ENCODE measurements around the gene FKTN.

Gene FKTN

DNA sequence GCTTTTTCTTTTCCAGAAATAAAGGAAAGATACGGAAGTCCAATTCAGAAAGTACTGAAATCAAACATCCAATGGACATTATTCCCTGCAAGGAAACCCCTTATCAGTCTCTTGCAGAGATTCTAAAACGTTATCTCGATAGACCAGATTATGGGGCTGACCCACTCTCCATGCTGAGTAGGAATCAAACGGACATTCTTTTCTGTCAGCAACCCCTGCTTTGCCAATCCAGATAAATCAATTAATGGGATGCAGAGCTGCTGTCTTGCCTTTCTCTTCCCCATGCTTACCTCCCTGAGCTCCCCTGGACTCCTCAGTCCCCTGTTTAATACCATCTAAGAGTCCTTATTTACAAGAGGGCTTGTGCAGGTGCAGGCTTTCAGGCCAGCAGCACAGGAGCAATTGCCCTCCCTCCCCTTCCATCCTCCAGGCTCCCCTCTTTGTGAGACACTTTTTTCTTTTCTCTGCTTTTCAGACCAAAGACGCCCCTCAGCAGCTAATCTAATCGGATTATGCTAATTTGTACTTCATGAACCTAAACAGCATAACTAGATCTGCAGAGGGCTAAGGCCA, 118.5 kb downstream of the FKTN start:
- in situ Hi-C loops (cut with HindIII; ENCODE audit: low sequenced_read_pairs) = no loop called here

DNA sequence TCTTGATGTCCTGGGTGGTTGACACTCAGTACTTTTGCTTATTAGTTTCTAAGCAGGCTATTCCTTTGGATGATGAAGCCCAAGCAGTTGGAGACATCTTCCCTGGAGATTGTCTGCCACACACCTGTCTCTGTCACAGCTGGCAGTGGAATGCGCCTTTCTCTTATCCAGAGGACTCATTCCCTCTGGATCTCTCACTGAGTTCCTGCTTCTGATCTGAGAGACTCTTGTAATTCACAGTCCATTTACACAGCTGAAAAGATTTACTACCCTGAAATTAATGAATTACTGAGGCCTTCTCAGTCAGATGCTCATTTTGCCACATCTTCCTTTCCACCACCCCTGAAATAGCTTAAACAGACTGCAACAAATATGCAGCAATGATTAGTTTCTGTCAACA, 120.2 kb downstream of the FKTN start:
- in situ Hi-C loops (cut with HindIII; ENCODE audit: low sequenced_read_pairs) = no loop called here

DNA sequence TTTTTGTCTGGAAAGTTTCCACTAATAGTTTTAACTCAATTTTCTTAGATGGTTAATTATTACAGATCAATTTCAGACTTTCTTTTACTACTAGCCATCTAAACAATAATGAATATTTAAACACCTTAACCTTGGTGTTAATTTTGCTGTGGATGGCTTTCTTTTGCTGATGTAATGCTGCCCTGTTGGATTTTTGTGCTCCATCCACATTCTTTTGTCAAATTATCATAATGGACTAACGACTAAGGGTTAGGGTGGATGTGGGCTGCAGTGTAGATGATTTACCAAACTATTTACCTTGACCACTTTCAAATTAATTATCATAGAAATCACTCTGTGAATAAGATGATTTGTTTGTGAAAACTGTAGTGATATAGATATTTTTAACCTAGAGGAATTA, 120.8 kb downstream of the FKTN start:
- in situ Hi-C loops (cut with HindIII; ENCODE audit: low sequenced_read_pairs) = no loop called here

DNA sequence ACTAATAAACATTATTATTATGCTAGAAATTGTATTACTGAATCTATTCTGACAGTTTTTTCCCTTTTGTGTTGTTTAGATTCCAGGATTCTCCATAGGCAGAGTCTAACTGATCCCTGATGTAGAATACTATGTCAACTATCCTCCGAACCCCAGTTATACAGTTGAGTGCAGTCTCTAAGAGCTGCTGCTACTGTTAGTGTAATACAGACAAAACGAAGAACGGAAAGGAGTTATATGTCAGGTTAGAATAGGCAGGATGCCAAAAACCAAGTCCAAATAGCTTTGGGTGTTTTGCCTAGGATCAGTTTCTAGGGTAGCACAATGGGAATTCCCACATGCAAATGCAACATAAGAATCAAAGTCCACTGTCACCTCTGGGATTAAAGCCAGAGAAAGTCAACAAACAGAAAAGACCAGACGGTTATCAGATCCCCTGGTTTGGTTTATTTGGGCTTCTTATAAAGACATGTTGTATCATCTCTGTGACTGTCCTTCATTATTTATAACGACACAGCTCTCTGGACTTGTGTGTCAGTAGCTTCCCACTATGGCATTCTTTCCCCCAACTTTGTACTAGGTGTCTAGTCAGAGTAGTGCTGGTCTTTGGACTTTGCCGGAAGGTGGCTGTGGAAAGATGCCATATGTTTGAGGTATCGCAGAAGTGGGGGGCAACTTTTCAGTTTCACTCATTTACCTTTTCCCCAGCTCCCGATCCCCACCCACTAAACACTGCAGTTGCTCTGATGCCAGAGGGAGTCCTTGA, 121.5 kb downstream of the FKTN start:
- in situ Hi-C loops (cut with HindIII; ENCODE audit: low sequenced_read_pairs) = no loop called here

DNA sequence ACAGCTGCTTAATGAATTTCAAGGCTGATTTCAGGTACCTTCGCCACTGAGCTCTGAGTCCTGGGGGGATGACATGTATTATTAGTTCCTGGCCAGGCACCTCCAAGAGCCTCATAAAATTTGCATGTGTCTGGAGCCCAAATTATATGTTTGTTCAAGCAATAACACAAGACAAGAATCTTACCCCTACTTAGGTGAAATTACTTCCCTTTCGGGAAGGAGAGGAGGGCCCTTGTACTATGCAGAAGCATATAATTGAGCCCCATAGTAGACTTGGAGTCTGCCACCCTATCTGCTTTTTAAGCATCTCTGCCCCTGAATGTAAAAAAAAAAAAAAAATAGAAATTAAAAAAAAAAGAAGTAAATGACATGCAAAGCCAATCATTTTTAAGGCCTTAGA, 123.4 kb downstream of the FKTN start:
- in situ Hi-C loops (cut with HindIII; ENCODE audit: low sequenced_read_pairs) = no loop called here

DNA sequence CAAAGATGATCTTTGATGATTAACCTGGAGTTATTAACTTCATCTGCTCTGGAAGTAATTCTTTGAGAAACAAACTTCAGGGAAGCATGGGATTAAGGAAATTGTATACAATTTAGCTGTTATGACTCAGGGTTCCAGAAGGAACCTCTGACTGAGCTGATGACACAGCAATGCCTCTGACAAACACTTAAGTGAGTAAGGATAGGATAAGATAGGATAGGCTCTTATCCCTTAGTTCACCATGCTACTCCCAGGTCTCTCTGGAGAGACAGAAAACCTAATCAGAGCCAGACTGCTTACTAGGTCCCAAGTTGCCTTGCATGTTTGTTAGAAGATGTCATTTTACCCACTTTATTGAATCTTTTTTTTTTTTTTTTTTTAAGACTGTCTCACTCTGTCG, 123.8 kb downstream of the FKTN start:
- in situ Hi-C loops (cut with HindIII; ENCODE audit: low sequenced_read_pairs) = no loop called here

DNA sequence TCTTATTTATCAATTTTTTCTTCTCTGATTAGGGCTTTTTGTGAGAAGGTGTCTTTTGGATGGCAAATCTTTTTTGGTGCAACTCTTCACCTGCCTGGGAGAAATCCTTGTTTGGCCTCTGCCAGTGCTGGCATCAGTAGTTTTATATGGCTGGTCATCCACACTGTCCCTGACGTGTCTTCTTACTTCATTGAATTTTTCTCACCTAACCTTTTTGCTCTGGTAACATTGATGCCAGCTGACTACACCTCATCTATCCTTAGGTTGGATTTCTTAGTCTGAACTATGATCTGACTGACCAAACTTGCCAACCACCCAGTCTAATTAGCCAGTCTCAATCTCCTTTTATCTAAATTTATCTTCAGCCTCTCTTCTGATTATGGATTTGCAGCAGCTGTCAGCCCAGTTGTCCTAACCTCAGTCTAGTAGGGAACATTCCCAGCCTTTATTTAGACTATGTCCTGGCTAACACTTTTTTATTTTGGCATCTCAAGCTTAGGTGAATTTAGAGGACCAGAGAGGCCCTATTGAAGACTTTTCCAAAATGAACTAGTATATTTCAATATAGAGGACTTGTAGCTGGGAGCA, 125.9 kb downstream of the FKTN start:
- in situ Hi-C loops (cut with HindIII; ENCODE audit: low sequenced_read_pairs) = no loop called here

DNA sequence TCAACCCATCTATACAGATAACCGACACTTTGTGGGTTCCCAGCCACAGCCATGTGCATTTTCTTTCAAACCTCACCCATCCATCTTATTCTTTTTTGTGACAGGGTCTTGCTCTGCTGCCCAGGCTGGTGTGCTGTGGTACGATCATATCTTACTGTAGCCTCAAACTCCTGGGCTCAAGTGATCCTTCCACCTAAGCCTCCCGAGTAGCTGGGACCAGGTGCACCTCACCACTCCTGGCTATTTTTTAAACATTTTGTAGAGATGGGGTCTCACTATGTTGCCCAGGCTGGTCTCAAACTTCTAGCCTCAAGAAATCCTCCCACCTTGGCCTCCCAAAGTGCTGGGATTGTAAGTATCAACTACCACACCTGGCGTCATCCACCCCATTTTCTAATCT, 129.0 kb downstream of the FKTN start:
- in situ Hi-C loops (cut with HindIII; ENCODE audit: low sequenced_read_pairs) = no loop called here

Measured in endothelial cell of hepatic sinusoid (primary cell).